Smooth muscle cell (in vitro differentiated cells): ENCODE results near the gene MOB2. TPM values are rescaled to one million over a fixed set of nuclear protein-coding genes. Genes with fewer than 3 reads are reported as not detected.

ENCODE experiments used
- DNase-seq: peaks from one replicate; lab custom pipeline; 2025; ENCODE audit not compliant: unreplicated experiment; lab: John Stamatoyannopoulos, UW
- H2AFZ ChIP-seq: fragments of 200-600 bp; sonication (generic); 2 replicates; pipeline ENCODE4 v1.6.0; 2016; ENCODE audit warnings: antibody characterized with exemption, low read depth, mild to moderate bottlenecking
- H3F3A ChIP-seq: fragments of 200-600 bp; sonication (generic); 2 replicates; pipeline ENCODE4 v1.6.0; 2017; ENCODE audit warnings: antibody characterized with exemption, low read depth
- H3K27ac ChIP-seq: fragments of 200-600 bp; sonication (generic); 2 replicates; pipeline ENCODE4 v1.5.1; 2016; ENCODE audit warnings: low read depth, mild to moderate bottlenecking
- H3K27me3 ChIP-seq: fragments of 200-600 bp; sonication (generic); 2 replicates; pipeline ENCODE4 v1.6.1; 2016; ENCODE audit warnings: low read depth, mild to moderate bottlenecking
- H3K36me3 ChIP-seq: fragments of 200-600 bp; sonication (generic); 2 replicates; pipeline ENCODE4 v1.5.1; 2016; ENCODE audit warnings: low read depth
- H3K4me1 ChIP-seq: fragments of 200-600 bp; sonication (generic); 2 replicates; pipeline ENCODE4 v1.5.1; 2016; ENCODE audit warnings: low read depth
- H3K4me2 ChIP-seq: fragments of 200-600 bp; sonication (generic); 2 replicates; pipeline ENCODE4 v1.6.0; 2016; ENCODE audit warnings: mild to moderate bottlenecking
- H3K4me3 ChIP-seq: fragments of 200-600 bp; sonication (generic); 2 replicates; pipeline ENCODE4 v1.5.1; 2016; ENCODE audit warnings: mild to moderate bottlenecking
- H3K79me2 ChIP-seq: fragments of 200-600 bp; sonication (generic); 2 replicates; pipeline ENCODE4 v1.6.0; 2016; ENCODE audit warnings: low read depth, mild to moderate bottlenecking
- H3K9ac ChIP-seq: fragments of 200-600 bp; sonication (generic); 2 replicates; pipeline ENCODE4 v1.6.0; 2016; ENCODE audit warnings: low read depth
- H3K9me3 ChIP-seq: fragments of 200-600 bp; sonication (generic); replicated peaks from 2 replicates; pipeline ENCODE4 v1.5.1; 2016; ENCODE audit warnings: low read depth
- H4K20me1 ChIP-seq: fragments of 200-600 bp; sonication (generic); 2 replicates; pipeline ENCODE4 v1.6.0; 2016; ENCODE audit warnings: low read depth
- CTCF ChIP-seq: fragments of 200-600 bp; sonication (generic); IDR thresholded peaks from 2 replicates; pipeline ENCODE4 v1.5.1; 2017; ENCODE audit warnings: borderline replicate concordance, mild to moderate bottlenecking, antibody characterized with exemption; ENCODE audit not compliant: insufficient read depth, poor library complexity, severe bottlenecking
- WGBS: methylation state at CpG from one replicate; pipeline ENCODE4 v1.1.7; 2016; ENCODE audit warnings: low lambda C conversion rate; 5-methylcytosine and 5-hydroxymethylcytosine counted together
- polyA plus RNA-seq: library from polyadenylated mRNA; unstranded; fragments of >200 nt; fragmentation: Nextera tagmentation; extraction: Ambion mirVana; gene quantifications from 2 replicates; pipeline ENCODE4 v1.2.1, GENCODE V29; 2016
- total RNA-seq: library from RNA; depleted of rRNA; stranded (reverse); fragments of >200 nt; gene quantifications from 2 replicates; pipeline ENCODE4 v1.2.3, GENCODE V29; 2014

Gene MOB2
- total and polyA plus RNA-seq, 2 experiments from 2014 or later = 2.5 to 24.0 TPM

- DNase-seq = no peak
- Histone ChIP-seq H4K20me1 (no peaks in the 10 kb centered on the region), H3K27ac (no peak overlapping the region), H2AFZ (no peak overlapping the region), H3K79me2 (no peaks in the 10 kb centered on the region), H3K9ac (no peak overlapping the region), H3F3A (no peaks in the 10 kb centered on the region), H3K36me3 (no peaks in the 10 kb centered on the region), H3K27me3 (no peaks in the 10 kb centered on the region), H3K4me3 (no peak overlapping the region), H3K4me2 (no peak overlapping the region), H3K9me3 (no peaks in the 10 kb centered on the region), H3K4me1 (no peaks in the 10 kb centered on the region)
- 96% methylated on average over 39 of the region's 44 CpGs for WGBS
- no peak for TF ChIP-seq CTCF
Measured at GRCh38 chr11:1456596-1457325, 29.8 kb downstream of the MOB2 start.

- H3K27ac ChIP-seq = no peak overlapping the region
- 94% methylated on average over 22 of the region's 22 CpGs for WGBS
- no peaks in the 10 kb centered on the region for H4K20me1 ChIP-seq
- no peaks in the 10 kb centered on the region for H3K9me3 ChIP-seq
- H3K4me1 ChIP-seq = no peaks in the 10 kb centered on the region
- no peak overlapping the region for H3K4me3 ChIP-seq
- no peak overlapping the region for H3K9ac ChIP-seq
- no peaks in the 10 kb centered on the region for H3K27me3 ChIP-seq
- no peak for TF ChIP-seq CTCF
- no peak overlapping the region for H2AFZ ChIP-seq
- H3K36me3 ChIP-seq = no peaks in the 10 kb centered on the region
- no peak for DNase-seq
- no peaks in the 10 kb centered on the region for H3F3A ChIP-seq
- H3K4me2 ChIP-seq = no peak overlapping the region
- H3K79me2 ChIP-seq = no peaks in the 10 kb centered on the region
Measured at GRCh38 chr11:1456176-1456575, 30.4 kb downstream of the MOB2 start.

- WGBS = 94% methylated on average over 3 of the region's 5 CpGs
- H3K27me3 ChIP-seq = no peaks in the 10 kb centered on the region
- no peak for DNase-seq
- H3K9ac ChIP-seq = no peak overlapping the region
- H3K79me2 ChIP-seq = no peaks in the 10 kb centered on the region
- no peak for TF ChIP-seq CTCF
- H3K4me3 ChIP-seq = no peak overlapping the region
- H3K9me3 ChIP-seq = no peaks in the 10 kb centered on the region
- no peak overlapping the region for H3K27ac ChIP-seq
- no peak overlapping the region for H3K4me2 ChIP-seq
- H4K20me1 ChIP-seq = no peaks in the 10 kb centered on the region
- H3K36me3 ChIP-seq = no peaks in the 10 kb centered on the region
- no peaks in the 10 kb centered on the region for H3F3A ChIP-seq
- H3K4me1 ChIP-seq = no peaks in the 10 kb centered on the region
- no peak overlapping the region for H2AFZ ChIP-seq
Measured at GRCh38 chr11:1455763-1456060, 30.9 kb downstream of the MOB2 start.
